Left lobe of liver (tissue), 2 donors: ENCODE data around the gene SNX9. TPM values are rescaled to one million over a fixed set of nuclear protein-coding genes. Genes with fewer than 3 reads are reported as not detected.
"Not testable (repeated sequence)": the region's sequence is repeated elsewhere in the genome, so short reads cannot be mapped to it uniquely, and the experiment has no call there.

ENCODE experiments used
- ATAC-seq: fragments of 200-7000 bp; cut with Tn5 transposase; one replicate; pipeline ENCODE4 v1.9.1; 2020; ENCODE audit warnings: mild to moderate bottlenecking, moderate library complexity
- DNase-seq: peaks from one replicate; pipeline ENCODE4 v3.0.0-alpha.2; 2020; ENCODE audit warnings: low spot score
- total RNA-seq: library from RNA; stranded (reverse); gene quantifications from one replicate; pipeline ENCODE4 v1.2.1, GENCODE V29; 2021
- donor health status: DM: no; HTN: no; CAD: no; lungs with moderate emphysema.
- donor health status: DM: no; HTN: yes; CAD: no.

SNX9 gene
- total RNA-seq, 1 donor from 2014 or later: 25.5 TPM

DNA sequence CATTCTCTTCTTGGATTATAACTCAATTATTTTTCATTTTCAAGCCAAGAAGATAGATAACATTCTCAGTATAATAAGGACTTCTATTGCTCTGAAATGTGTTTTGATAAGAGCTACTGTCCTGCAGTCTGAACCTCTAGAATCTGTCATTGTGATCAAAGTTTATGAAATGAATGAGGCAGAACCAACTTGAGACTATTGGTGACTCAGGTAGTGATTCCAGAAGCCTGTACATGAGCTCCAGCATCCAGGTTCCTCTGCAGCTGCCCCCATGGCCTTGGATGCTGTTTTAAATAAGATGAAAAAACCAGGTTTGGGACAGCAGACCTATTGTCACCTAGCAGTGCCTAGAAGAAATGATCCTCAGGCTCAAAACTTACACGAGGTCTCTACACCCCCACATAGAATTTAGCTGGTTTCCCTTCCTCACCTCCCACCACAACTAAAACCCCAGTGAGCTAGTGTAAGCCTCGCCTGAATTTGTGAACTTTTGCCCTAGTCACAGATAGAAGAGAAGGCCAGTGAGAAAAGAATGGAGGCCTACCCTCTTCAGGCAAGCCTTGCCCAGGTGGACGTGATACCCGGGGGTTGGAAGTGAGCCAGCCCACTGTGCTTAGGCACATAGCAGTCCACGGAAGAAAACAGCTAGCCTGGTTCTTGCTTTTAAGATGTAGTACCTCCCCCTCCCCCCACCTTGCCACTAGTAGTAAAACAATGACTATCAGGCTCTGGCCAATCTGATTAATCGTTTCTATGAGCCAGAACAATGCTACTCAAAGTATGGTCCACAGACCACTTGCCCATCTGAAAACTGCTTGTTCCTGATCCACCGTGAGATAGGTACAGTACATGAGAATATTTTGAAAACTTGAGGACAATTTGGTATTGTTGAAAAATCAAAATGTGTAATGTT, 85.6 kb downstream of the SNX9 start:
- no peak for ATAC-seq
- DNase-seq: no peak

DNA sequence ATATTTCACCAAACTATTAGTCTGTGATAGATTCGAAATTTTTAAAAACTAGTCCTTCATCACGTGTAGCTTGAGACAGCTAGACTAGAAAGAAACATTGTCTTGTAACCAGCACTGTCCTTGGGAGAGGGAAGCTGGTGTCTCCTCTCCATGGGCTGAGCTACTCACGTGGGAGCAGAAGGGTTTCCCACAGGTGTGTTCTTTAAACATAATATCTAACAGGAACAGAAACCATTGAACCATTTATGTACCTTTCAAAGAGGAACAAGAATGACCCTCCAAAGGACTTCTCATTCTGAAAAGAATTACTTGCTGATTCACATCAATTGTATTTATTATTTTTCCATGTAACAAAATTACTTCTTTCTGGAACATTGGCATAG, 86.2 kb downstream of the SNX9 start:
- no peak for ATAC-seq

DNA sequence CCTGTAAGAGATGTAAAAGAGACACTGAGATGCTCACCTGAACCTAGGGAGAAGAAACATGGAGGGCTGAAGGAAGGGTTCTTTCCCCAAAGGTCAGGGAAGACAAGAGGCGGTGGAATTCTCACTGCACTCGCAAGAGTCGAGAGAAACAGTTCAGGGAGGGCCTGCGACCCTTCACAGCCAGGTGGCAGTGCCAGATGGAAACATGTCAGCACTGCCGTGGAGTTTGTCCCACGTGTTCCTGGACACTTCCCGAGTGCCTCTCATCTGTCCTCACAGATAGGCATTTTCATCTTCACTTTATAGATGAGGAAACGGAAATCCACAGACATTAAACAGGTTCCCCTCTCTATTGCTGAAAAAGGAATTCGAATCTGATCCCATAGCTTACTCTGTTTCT, 88.2 kb downstream of the SNX9 start:
- ATAC-seq: no peak
- no peak for DNase-seq

More for the DNA sequence above, 86.2 kb downstream of the SNX9 start:
- DNase-seq: no peak

DNA sequence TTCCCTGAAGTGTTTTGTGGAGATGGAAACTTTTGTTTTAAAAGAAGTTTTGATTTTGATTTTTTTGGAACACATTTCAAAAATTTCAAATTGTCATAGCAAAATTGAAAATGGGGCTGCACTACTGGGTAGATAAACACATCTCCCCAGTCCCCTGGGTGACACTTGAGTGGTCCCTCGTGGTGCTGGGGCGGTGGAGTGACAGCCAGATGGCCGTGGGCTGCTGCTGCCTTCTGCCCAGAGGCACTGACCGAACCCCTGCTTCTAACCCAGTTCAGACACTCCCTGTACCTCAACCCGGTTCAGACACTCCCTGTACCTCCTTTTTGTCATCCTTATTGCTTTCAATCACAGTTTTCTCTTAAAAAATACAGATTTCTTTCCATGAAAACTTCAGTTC, 88.7 kb downstream of the SNX9 start:
- ATAC-seq (no peak), DNase-seq (no peak)

DNA sequence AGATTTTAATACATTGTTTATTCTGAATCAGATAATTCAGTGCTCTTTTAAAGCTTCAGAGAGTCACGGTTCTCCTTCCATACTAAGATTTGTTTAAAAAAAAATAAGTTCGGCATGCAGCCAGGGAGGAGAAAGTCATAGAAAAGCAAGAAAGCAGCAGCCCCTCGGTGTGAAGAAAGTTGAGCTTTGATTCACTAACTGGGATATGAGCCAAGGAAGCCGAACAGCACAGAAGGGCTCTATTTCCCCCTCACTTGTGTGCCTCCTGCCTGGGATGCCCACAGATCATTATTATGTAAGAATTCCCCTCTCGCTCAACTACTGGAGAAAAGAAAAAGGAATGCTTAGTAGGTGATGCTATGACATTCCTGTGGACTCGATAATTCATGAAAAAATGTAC, 89.3 kb downstream of the SNX9 start:
- ATAC-seq: no peak
- DNase-seq: no peak

DNA sequence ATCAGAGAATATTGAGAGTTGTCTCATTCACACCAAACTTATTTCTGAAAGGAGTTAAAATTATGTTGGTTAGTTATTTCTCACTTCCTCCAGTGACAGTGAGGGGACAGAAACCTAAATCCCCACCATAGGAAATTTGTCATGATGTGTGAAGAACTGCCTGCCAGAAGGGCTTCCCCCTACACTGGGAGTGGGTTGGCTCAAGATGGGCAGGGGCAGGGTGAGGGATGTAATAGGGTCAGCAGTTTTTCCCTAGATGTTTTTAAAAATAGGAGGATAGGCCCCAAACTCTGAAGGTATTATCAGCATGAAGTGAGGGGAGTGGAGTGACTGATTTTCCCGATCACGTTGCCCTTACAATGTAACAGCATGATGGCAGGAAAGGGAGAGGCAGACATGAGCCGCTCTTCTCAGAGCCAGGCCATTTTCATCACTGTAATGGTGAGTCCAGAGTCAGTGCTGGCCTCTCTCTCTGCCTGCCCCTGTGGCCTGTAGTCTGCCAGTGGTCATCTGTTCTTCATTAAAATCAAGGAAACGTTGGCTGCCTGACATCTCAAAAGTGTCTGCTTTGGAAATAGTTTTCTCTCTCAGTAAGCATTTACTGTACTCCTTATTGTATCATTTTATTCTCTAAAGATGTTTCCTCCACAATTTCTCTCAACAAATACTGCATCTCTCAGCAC, 98.8 kb downstream of the SNX9 start:
- DNase-seq: no peak
- ATAC-seq: no peak

DNA sequence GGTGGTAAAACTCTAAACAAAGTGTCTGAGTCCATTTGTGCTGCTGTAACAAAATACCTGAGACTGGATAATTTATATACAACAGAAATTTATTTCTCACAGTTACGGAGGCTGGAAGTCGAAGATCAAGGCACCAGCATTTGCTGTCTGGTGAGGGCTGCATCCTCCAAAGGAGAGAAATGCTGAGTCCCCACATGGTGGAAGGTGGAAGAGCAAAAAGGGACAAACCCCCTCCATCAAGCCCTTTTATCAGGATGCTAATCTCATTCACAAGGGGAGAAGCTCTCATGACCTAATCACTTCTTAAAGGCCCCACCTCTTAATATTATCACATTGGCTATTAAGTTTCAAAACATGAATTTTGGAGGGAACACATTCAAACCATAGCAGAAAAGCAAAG, 102.7 kb downstream of the SNX9 start:
- no peak for ATAC-seq
- DNase-seq: no peak

DNA sequence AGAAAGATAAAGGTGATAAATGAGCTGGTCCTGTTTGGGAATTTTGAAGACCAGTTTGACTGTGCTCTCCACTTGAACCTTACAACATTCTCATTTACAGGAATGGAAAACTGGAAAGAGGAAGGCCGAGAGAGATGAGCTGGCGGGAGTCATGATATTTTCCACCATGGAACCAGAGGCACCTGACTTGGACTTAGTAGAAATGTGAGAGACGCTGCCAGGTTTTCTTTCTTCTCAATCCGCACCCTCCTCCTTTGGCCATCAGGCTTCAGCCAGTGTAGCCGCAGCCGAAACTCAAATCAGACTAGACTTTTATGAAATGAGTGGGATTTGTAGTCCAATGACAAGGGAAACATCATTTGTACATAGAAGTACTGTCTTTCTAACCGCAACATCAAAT, 104.0 kb downstream of the SNX9 start:
- ATAC-seq (no peak), DNase-seq (no peak)

DNA sequence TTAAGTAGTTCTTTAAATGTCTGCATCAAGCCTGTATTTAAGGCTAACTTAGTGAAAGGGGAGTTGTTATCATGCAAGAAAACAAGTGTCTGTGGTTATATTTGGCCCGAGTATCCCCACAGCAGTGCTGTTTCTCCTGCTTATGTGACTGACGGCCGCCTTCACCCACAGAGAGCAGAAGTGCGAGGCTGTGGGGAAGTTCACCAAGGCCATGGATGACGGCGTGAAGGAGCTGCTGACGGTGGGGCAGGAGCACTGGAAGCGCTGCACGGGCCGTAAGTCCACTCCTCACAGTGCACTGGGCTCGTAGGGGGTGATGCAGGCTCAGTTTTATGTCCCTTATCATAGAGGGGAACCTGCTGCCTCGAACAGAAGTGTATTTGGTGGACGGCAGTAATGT, 105.4 kb downstream of the SNX9 start:
- no peak for DNase-seq
- ATAC-seq: no peak

DNA sequence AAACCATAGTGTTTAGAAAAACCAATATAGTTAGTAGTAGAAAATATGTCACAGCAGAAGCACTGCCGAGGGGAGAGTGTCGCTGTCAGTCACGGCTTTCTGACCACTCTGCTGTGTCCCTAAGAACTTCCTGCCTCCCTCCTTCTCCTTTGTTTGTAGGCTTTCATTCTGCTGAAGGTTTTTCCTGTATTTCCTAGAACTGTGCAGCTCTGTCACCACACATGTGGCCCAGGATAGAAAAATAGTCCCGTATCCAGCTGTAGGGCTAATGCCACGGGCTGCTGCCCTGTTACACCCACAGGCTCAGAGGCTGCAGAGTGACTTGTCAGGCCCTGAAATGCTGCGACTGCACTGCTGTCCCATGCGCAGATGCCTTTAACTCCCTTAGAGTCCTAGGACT, 106.0 kb downstream of the SNX9 start:
- ATAC-seq (no peak), DNase-seq (no peak)

DNA sequence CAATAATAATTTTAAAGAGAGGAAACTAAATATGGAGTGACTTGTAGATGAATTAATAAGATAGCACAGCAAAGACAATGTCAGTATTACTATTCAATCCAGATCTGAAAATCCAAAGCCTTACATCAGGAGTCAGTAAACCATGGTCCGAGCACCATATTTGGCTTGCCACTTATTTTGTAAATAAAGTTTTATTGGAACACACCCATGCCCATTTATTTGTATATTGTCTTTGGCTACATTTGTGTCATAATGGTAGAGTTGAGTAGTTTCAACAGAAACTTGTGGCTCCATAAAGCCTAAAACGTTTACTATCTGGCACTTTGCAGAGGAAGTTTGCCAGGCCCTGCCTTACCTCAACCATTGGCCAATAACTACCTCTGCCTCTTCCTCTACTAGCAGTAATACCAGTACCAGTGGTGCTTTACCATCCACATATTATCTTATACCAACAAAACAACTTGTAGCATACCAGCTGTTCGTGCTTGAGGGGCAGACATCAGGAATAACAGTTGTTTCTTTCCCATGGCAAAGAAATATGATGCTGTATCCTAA, 106.8 kb downstream of the SNX9 start:
- no peak for DNase-seq
- no peak for ATAC-seq

DNA sequence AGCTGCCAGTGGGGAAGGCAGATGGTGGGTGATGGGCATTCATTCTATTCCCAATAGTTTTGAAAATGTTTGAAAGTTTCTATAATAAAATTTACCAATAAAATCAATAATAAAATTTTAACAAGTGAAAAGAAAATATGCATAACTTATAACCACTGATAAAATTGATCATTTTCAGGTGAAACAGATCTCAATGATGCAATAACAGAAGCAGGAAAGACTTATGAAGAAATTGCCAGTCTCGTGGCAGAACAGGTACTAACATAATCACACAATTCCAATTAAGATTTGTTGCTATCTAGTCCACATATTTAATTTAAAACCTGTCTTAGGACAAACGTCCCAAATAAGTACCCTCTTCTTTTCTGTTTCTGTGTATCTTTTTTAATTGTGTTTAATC, 112.7 kb downstream of the SNX9 start:
- no peak for ATAC-seq
- no peak for DNase-seq

DNA sequence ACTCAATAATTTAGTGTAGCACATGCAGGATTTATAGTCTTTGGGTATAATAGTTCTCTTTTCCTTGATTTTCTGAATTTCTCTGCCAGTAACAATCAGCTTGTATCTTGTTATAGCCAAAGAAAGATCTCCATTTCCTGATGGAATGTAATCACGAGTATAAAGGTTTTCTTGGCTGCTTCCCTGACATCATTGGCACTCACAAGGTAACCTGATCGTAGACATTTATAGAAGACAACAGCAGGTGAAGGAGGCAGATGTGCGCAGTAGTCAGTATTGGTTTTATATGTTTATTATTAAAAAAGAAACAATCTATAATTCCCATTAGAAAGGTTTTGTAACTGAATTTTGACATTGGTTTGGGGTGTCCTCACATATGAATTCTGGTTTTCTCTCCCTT, 114.3 kb downstream of the SNX9 start:
- no peak for ATAC-seq
- DNase-seq: no peak

DNA sequence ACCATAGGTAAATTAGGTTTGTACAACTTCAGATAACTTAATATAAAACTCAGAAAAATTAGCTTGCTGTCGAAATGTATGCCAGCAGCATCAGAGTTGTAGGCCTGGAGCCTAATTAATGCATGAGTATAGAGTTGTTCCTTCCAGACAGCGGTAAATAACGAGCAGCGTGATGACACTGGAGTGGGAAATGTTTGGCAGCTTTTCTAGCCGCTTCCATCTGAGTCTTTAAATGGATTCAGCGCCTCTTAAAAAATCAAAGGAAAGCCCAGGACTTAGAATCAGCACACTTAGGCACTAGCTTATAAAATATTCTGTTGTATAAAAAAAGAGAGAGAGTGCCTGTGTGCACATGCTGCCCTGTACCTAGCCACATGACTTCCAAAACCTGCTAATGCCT, 114.9 kb downstream of the SNX9 start:
- no peak for DNase-seq
- ATAC-seq: no peak

DNA sequence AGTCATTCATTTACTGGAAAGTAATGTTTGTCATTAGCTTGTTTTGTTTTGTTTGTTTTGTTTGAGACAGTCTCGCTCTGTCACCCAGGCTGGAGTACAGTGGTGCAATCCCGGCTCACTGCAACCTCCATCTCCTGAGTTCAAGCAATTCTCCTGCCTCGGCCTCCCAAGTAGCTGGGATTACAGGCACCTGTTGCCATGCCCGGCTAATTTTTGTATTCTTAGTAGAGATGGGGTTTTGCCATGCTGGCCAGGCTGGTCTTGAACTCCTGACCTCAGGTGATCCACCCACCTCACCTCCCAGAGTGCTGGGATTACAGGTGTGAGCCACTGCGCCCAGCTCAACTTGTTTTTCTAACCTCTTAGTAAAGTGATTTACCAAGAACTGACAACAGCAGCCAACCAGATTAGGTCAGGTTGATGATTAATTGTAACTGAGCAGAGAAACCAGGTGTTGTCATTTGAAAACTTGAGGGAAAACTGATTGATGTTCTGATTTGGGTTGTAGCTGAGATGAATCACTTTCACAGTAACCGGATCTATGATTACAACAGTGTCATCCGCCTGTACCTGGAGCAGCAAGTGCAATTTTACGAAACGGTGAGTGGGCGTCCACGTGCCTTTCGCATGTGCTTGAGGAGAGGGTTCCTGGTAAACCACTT, 117.5 kb downstream of the SNX9 start:
- DNase-seq: not testable (repeated sequence)
- peak; percentile 77 for ATAC-seq

DNA sequence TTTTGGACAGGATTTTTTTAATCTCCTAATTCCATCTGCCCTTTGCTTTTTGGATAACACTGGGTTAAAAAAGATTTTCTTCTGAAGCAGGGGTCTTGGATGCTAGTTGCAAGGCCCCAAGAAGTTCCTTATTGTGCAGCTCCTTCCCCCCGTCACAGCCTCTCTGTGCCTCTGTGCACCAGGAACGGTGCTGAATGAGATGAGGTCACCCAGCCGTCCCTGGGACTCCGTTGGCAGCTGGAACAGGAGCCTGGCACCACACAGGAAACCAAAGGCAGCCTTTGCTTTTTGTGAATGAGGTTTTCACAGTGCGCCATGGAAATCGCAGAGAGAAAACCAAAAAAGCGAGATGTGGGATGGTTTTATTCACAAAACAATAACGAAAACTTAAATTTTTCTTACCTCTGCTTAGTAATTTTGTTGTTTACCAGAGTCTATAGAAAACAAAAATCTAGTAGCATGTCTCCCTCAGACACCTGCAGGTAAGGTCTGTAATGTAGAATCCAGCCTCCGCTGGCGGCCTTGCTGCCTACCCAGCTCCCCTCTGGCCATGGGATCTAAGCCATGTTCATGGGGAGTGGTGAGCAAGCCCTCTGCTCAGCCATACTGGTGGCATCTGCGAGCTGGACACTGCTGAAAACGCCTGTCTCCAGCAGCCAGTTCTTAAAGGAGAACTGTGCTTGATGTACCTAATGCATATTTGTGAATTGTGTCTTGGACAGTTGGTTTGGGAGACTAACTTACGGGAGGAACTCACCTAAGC, 118.2 kb downstream of the SNX9 start:
- peak; percentile 32 for ATAC-seq
- no peak for DNase-seq

DNA sequence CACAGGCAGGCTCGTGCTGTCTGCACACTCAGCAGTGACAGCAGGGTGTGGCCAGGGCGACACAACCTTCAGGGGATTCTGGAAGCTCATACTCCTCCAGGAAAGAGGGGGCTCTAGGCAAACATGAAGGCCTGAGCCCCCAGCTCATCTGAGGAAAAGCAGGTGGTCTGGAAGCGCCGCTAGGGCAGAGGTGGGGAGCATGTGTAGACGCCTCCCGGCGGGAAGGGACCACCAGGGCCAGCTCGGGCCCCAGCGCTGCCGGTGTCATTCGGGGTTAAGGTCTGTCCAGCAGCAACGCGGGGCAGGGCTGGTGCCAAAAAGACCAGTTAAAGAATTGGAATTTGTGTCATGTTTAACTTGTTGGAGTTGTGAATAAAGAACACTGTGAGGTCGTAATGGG, 119.3 kb downstream of the SNX9 start:
- ATAC-seq: no peak
- DNase-seq: no peak

DNA sequence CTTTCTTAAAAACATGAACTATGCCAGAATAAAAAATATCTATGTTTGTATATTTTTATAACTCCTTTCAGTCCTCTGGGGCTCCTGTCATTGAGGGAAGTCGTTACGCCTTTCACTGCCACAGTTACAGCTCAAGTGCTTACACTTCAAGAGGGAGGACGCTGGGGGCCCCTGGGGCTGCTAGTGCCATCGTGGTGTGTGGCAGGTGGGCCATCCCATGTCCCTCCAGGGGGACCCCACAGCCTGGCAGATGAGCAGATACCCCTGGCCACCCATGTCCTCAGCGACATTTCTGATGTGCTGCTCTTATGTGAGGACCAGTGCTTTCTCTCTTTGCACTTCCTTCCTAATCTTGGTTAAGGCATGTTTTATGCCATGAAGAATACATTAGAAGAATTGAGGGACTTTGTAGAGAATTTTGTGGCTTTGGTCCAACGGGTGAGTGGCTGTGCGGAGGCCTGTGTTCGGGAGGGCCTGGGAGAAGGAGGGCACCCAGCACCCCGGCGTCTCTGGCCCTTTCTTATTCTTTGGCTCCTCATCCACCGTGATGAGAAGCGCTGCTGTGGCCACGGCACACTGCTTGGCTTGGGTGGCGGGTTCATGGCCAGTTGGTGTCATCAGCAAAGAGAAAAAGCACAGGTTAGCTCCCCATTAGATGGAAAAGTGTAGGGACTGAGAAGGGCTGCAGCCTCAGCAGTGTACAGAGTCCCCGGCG, 120.4 kb downstream of the SNX9 start:
- DNase-seq (no peak), ATAC-seq (no peak)

DNA sequence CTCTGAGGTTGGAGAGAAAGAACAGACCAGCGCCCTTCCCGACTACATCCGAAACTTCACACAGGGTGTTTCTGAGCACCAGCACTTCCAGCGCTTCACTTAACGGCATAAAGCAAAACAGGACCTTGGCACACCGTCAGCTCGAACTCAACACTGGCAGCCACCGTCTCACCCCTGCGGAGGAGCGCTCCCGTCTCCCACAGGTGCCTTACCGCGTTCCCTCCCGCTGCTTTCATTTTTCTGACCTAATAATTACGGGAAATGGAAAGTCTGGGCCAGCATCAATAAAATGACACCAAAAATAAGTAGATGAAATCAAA, 120.9 kb downstream of the SNX9 start:
- no peak for ATAC-seq

More for the DNA sequence above, 120.9 kb downstream of the SNX9 start:
- no peak for DNase-seq
